Natural killer cell (primary cell): ENCODE data around the gene ORC4. TPM values are rescaled to one million over a fixed set of nuclear protein-coding genes. Genes with fewer than 3 reads are reported as not detected.

Experiments
- ATAC-seq, 3 donors: fragments of 150-1000 bp in 2 of 3; fragments of 200-7000 bp in 1 of 3; cut with Tn5 transposase; 1 replicate in 1 of 3; 2 replicates in 2 of 3; pipeline ENCODE4 v1.10.0; 2021; ENCODE audit warnings: mild to moderate bottlenecking in 2 of 3, moderate library complexity in 2 of 3
- DNase-seq, 2 donors: peaks; one replicate each; pipeline versions ENCODE4 v3.0.0 to v3.0.0-alpha.2; 2013 to 2021; ENCODE audit warnings: mixed read lengths in 1 of 2
- H3K27ac ChIP-seq: one replicate; pipeline ENCODE4 v1.5.1; 2013; ENCODE audit warnings: mild to moderate bottlenecking, low read length
- H3K27me3 ChIP-seq: one replicate; pipeline ENCODE4 v1.6.1; 2013; ENCODE audit warnings: low read length; ENCODE audit not compliant: control insufficient read depth, insufficient read depth
- H3K36me3 ChIP-seq: one replicate; pipeline ENCODE4 v1.6.1; 2013; ENCODE audit warnings: low read length; ENCODE audit not compliant: control insufficient read depth, insufficient read depth
- H3K4me1 ChIP-seq: one replicate; pipeline ENCODE4 v1.6.1; 2013; ENCODE audit warnings: low read length; ENCODE audit not compliant: control insufficient read depth, insufficient read depth
- H3K4me3 ChIP-seq: one replicate; pipeline ENCODE4 v1.5.1; 2013; ENCODE audit warnings: low read length
- H3K9me3 ChIP-seq: one replicate; pipeline ENCODE4 v1.6.1; 2013; ENCODE audit warnings: low read length; ENCODE audit not compliant: control insufficient read depth, insufficient read depth
- H3K27ac Mint-ChIP-seq, 2 donors: one replicate each; pipeline ENCODE4 v1.8.0; 2022; ENCODE audit warnings: mild to moderate bottlenecking in 2 of 2, mixed read lengths in 2 of 2, moderate library complexity in 1 of 2
- H3K27me3 Mint-ChIP-seq, 2 donors: one replicate each; pipeline ENCODE4 v1.8.0; 2022; ENCODE audit warnings: low read depth in 2 of 2, mixed read lengths in 2 of 2
- H3K36me3 Mint-ChIP-seq: one replicate; pipeline ENCODE4 v1.8.0; 2022; ENCODE audit warnings: mixed read lengths
- H3K4me1 Mint-ChIP-seq, 2 donors: one replicate each; pipeline ENCODE4 v1.8.0; 2022; ENCODE audit warnings: mixed read lengths in 2 of 2
- H3K4me3 Mint-ChIP-seq: one replicate; pipeline ENCODE4 v1.8.0; 2022; ENCODE audit warnings: mild to moderate bottlenecking, moderate library complexity, mixed read lengths
- H3K9me3 Mint-ChIP-seq, 2 donors: one replicate each; pipeline ENCODE4 v1.8.0; 2022; ENCODE audit warnings: mixed read lengths in 2 of 2
- WGBS: methylation state at CpG from one replicate; pipeline ENCODE4 v1.1.7; 2013; ENCODE audit warnings: missing lambda C conversion rate; ENCODE audit not compliant: insufficient coverage; 5-methylcytosine and 5-hydroxymethylcytosine counted together
- intact Hi-C: fragments of 100-400 bp; cut with micrococcal nuclease; formaldehyde crosslinking; loops from one replicate; pipeline ENCODE4 v1.14.2; 2022
- total RNA-seq, 4 donors: library from RNA; stranded (reverse); fragments of 120-200 nt in 1 of 4; gene quantifications; one replicate each; pipeline versions ENCODE4 v1.2.3 to v1.2.4, GENCODE V29; 2013 to 2022
- TF ChIP-seq, protein P1 (sequence below): fragments of 200-600 bp; IDR thresholded peaks from one replicate; pipeline ENCODE4 v1.8.0; 2022; ENCODE audit warnings: antibody characterized with exemption

ORC4 gene
- total RNA-seq, 3 donors from 2014 or later (not counting 1 experiment from before 2014, with no cell fraction given): 42.4 to 48.0 (median 45.8) TPM

DNA sequence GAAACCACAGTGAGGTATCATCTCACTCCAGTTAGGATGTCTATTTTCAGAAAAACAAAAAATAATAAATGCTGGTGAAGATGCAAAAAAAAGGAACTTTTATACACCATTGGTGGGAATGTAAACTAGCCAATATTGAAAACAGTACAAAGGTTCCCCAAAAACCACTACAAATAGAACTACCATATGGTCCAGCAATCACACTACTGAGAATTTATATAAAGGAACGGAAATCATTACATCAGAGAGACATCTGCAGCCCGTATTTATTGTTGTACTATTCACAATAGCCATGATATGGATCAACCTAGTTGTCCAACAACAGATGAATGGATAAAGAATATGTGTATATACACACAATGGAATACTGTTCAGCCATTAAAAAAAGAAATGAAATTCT lies 52.0 kb downstream of the ORC4 start:
- peaks cover 13% of the 10 kb centered on the region for H3K36me3 ChIP-seq

DNA sequence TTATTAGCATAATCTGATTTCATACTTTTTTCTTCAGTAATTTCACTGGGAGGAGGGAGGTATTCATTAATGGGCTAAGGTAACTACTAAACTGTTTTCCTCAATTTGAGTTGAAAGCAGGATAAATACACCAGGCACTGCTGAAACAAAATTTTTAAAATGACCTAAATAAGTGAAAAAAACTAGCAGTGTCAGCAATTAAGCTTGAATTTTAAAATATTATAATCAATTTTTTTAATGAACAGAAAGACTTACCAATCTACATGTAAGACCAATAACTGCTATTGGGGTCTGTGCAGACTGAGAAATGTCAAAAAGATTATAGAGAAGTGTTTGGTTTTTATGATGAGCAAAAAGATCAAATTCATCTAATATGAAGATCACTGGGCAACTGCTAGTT lies 68.4 kb downstream of the ORC4 start:
- H3K9me3 Mint-ChIP-seq: no peaks in the 10 kb centered on the region
- Histone ChIP-seq H3K27ac (no peak overlapping the region), H3K27me3 (no peaks in the 10 kb centered on the region), H3K36me3 (peaks cover 24% of the 10 kb centered on the region), H3K4me1 (no peaks in the 10 kb centered on the region), H3K9me3 (no peaks in the 10 kb centered on the region), H3K4me3 (no peak overlapping the region)
- intact Hi-C loops: no loop called here
- no peak overlapping the region for H3K27ac Mint-ChIP-seq
- no peak for DNase-seq
- TF ChIP-seq, protein P1, sequence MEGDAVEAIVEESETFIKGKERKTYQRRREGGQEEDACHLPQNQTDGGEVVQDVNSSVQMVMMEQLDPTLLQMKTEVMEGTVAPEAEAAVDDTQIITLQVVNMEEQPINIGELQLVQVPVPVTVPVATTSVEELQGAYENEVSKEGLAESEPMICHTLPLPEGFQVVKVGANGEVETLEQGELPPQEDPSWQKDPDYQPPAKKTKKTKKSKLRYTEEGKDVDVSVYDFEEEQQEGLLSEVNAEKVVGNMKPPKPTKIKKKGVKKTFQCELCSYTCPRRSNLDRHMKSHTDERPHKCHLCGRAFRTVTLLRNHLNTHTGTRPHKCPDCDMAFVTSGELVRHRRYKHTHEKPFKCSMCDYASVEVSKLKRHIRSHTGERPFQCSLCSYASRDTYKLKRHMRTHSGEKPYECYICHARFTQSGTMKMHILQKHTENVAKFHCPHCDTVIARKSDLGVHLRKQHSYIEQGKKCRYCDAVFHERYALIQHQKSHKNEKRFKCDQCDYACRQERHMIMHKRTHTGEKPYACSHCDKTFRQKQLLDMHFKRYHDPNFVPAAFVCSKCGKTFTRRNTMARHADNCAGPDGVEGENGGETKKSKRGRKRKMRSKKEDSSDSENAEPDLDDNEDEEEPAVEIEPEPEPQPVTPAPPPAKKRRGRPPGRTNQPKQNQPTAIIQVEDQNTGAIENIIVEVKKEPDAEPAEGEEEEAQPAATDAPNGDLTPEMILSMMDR: no peak
- H3K27me3 Mint-ChIP-seq: no peaks in the 10 kb centered on the region
- no peaks in the 10 kb centered on the region for H3K4me1 Mint-ChIP-seq
- ATAC-seq: no peak
- peaks cover 16% of the 10 kb centered on the region for H3K36me3 Mint-ChIP-seq
- H3K4me3 Mint-ChIP-seq: no peak overlapping the region

More for the DNA sequence above, 52.0 kb downstream of the ORC4 start:
- TF ChIP-seq, protein P1: no peak
- Histone ChIP-seq H3K27me3 (no peaks in the 10 kb centered on the region), H3K4me1 (no peaks in the 10 kb centered on the region), H3K4me3 (no peak overlapping the region), H3K27ac (no peak overlapping the region), H3K9me3 (peaks cover 1% of the 10 kb centered on the region)
- DNase-seq (no peak), ATAC-seq (no peak)
- Mint-ChIP-seq H3K27ac (no peak overlapping the region), H3K4me3 (no peak overlapping the region), H3K36me3 (peaks cover 38% of the 10 kb centered on the region), H3K9me3 (peaks cover 9% of the 10 kb centered on the region in 2 donors), H3K27me3 (no peaks in the 10 kb centered on the region), H3K4me1 (peaks cover 6 to 27% of the 10 kb centered on the region in 2 donors)
- WGBS: no CpG with 5 or more reads among the region's 2 CpGs
- intact Hi-C loops: no loop called here

DNA sequence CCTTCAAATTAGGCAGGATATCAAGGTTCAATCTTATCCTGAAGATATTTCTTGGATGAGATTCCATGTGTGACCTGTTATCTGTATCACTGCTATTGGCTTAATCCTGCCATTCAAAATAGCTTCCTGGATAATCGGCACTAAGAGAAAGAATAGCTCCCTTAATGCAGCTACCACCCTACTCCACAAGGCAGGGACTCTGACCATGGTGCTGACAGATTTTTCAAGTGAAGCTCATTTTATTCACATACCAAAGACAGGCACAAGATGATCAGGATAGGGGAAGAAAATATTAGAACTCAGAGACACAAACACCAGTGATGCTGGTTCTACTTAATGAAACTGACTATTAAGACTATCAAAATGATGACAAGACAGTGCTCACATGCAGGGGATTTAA lies 74.9 kb downstream of the ORC4 start:
- no peaks in the 10 kb centered on the region for H3K9me3 Mint-ChIP-seq
- Histone ChIP-seq H3K4me3 (no peak overlapping the region), H3K27me3 (no peaks in the 10 kb centered on the region), H3K27ac (no peak overlapping the region), H3K36me3 (peaks cover 24% of the 10 kb centered on the region), H3K9me3 (no peaks in the 10 kb centered on the region), H3K4me1 (no peaks in the 10 kb centered on the region)
- H3K4me3 Mint-ChIP-seq: no peak overlapping the region
- H3K36me3 Mint-ChIP-seq: peaks cover 14% of the 10 kb centered on the region
- TF ChIP-seq, protein P1: no peak
- H3K27me3 Mint-ChIP-seq: no peaks in the 10 kb centered on the region
- H3K27ac Mint-ChIP-seq: no peak overlapping the region
- no peaks in the 10 kb centered on the region for H3K4me1 Mint-ChIP-seq
- intact Hi-C loops: no loop called here
- DNase-seq (no peak), ATAC-seq (no peak)
- WGBS: 100% methylated on average over 1 of the region's 1 CpG

DNA sequence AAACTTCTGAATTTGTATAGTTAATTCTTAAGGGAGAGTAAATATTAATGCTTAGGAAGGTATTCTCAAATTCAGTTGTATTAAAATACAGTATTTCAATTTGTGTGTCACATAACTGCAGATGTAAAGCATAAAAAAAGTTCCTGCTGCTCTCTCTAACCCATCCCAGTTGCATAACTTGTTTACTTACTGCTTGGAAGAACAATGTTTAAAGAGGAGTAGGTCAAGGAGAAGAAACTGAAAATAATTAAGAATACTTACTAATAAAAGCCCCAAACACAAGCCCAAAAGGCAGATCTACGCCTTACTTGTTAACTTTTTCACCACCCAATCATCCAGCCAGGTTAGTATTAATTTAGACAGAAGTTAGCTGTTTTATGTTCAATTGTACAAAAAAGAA lies 81.2 kb downstream of the ORC4 start:
- TF ChIP-seq, protein P1: no peak
- Histone ChIP-seq H3K27me3 (no peaks in the 10 kb centered on the region), H3K27ac (no peak overlapping the region), H3K4me3 (no peak overlapping the region), H3K9me3 (no peaks in the 10 kb centered on the region), H3K4me1 (no peaks in the 10 kb centered on the region), H3K36me3 (peaks cover 60% of the 10 kb centered on the region)
- H3K27me3 Mint-ChIP-seq: no peaks in the 10 kb centered on the region
- peaks cover 14% of the 10 kb centered on the region for H3K36me3 Mint-ChIP-seq
- intact Hi-C loops: loop anchor here (5.0 kb wide), 1 partner anchor 1623 kb away; no protein-coding TSS in a partner anchor
- DNase-seq (no peak), ATAC-seq (no peak)
- no peaks in the 10 kb centered on the region for H3K4me1 Mint-ChIP-seq
- no peak overlapping the region for H3K4me3 Mint-ChIP-seq
- no peak overlapping the region for H3K27ac Mint-ChIP-seq
- WGBS: no CpG with 5 or more reads among the region's 1 CpG
- no peaks in the 10 kb centered on the region for H3K9me3 Mint-ChIP-seq
